HG02870 (cell line): ENCODE measurements around the gene RNF180.
"Not testable (repeated sequence)": the region's sequence is repeated elsewhere in the genome, so short reads cannot be mapped to it uniquely, and the experiment has no call there.

Experiments used
- ATAC-seq: cut with Tn5 transposase; IDR thresholded peaks from one replicate; pipeline ENCODE4 v1.9.1; 2021; ENCODE audit warnings: mild to moderate bottlenecking, moderate library complexity; ENCODE audit not compliant: unreplicated experiment

The RNF180 gene

DNA sequence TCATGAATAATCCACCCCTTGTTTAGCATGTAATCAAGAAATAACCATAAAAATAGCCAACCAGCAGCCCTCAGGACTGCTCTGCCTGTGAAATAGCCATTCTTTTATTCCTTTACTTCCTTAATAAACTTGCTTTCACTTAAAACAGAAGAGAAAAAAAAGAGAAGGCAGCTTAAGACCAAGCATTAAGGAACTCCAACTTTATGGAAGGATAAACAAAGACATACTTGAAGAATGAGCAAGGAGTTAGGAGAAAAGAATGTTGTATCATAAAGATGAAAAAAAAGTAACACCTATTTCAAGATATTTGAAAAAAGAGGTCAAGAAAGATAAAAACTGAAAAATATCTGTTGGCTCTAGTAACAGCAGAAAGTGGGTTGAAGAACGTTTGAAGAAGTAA is 107.6 kb downstream of the RNF180 start:
- ATAC-seq, result no peak

GRCh38 chr5:64285188-64286130 is 119.8 kb downstream of the RNF180 start:
- ATAC-seq, result no peak

DNA sequence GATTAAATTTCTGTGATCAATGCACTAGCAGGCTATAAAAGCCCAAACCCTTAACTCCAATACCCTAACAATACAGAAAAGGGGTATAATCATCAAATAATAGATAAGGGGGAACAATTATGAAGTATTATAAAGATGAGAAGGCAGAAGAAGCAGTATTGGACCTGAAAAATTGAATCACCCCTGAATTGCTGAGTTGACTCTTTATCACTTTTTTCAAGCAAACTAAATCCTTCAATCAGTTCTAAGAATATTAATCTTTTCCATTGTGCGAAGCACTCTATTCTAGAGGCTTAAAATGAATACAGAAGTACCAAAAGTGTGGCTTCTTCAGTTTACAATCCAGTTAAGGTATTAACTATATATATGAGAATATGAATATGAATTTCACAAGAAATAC is 120.7 kb downstream of the RNF180 start:
- no peak for ATAC-seq

DNA sequence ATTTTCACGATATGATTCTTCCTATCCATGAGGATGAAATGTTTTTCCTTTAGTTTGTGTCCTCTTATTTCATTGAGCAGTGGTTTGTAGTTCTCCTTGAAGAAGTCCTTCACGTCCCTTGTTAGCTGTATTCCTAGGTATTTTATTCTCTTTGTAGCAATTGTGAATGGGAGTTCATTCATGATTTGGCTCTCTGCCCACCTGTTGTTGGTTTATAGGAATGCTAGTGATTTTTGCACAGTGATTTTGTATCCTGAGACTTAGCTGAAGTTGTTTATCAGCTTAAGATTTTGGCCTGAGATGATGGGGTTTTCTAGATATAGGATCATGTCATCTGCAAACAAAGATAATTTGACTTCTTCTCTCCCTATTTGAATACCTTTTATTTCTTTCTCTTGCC is 122.9 kb downstream of the RNF180 start:
- not testable (repeated sequence) for ATAC-seq

DNA sequence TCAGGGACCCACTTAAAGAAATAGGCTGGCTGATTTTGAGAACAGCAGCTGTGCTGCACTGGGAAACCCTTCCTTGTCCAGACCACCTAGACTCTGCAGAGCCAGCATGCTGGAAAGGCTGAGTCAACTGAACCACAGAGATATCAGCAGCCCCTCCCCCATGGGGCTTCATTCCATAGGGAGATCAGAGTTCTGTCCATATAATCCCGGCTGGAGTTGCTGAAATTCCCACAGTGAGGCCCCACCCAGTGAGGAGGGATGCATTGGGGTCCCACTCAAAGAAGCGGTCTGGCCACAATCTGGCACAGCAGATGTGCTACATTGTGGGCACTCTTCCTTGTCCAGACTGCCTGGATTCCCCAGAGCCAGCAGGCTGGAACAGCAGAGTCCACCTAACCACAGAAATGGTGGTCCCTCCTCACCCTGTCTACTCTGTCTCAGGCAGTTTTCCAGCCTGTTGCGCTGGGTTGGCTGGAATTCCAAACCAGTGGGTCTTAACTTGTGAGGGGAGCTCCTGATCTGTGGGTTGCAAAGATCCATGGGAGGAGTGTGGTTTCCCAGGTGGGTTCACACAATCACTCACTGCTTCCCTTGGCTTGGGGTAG is 127.1 kb downstream of the RNF180 start:
- no peak for ATAC-seq

- no peak for ATAC-seq
Observed at GRCh38 chr5:64295101-64295500, 129.5 kb downstream of the RNF180 start.

GRCh38 chr5:64298586-64298985 is 132.9 kb downstream of the RNF180 start:
- ATAC-seq, result no peak

DNA sequence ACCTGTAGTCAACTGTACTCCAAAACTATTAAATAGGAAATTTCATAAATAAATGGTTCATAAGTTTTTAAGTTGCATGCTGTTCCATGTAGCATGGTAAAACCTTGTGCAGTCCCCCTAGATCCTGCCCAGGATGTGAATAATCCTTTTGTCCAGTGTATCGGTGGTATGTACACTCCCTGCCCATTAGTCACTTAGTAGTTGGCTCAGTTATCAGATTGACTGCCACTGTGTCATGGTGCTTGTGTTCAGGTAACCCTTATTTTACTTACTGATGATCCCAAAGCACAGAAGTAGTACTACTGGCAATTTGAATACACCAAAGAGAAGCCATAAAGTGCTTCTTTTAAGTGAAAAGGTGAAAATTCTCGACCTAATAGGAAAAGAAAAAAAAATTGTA is 134.2 kb downstream of the RNF180 start:
- ATAC-seq, result no peak

DNA sequence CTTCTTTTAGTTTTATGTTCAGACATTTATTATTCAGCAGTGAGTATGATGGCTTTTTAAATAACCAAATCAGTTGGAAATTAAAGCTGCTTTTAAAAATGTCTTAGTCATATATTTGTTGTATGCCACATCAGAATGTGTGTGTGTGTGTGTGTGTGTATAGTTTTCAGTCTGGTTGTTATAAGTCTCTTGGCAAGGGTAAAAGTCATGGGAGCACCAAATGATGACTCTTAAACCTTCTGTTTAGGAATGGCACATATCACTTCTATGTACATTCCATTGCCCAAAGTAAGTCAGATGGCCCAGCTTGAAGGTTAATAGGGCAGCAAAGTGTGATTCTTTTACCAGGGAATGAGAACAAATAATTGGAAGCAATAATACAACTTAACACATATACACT is 135.9 kb downstream of the RNF180 start:
- ATAC-seq, result no peak

DNA sequence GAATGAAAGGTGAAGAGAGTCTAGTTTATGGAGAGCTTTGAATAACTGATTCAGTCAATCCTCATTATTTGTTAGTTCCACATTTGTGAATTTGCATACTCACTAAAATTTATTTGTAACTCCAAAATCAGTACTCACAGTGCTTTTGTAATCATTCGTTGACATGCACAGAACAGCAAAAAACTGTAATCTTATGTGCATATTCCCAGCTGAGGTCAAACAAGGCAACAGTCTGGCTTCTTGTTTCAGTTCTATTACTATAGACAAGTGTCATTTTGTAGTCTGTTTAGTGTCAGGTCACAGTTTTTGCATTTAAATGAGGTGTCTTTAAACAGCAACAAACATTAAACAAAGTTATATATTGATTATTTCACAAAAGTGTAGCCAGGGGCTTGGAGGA is 142.5 kb downstream of the RNF180 start:
- ATAC-seq, result no peak

- no peak for ATAC-seq
Observed at GRCh38 chr5:64312491-64312890, 146.8 kb downstream of the RNF180 start.

- ATAC-seq, result no peak
Observed at GRCh38 chr5:64315778-64316177, 150.1 kb downstream of the RNF180 start.

DNA sequence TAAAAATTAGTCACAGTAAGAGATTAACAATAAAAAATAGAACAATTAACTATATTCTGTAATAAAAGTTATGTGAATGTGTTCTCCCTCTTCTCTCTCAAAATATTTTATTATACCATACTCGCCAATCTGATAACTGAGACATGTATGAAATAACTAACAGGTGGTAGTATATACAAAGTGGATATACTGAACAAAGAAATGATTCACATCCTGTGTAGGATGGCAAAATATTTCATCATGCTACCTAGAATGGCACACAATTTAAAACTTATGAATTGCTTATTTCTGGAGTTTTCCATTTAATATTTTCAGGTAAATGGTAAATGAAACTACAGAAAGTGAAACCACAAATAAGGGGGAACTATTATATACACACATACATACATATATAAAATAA is 152.5 kb downstream of the RNF180 start:
- no peak for ATAC-seq

DNA sequence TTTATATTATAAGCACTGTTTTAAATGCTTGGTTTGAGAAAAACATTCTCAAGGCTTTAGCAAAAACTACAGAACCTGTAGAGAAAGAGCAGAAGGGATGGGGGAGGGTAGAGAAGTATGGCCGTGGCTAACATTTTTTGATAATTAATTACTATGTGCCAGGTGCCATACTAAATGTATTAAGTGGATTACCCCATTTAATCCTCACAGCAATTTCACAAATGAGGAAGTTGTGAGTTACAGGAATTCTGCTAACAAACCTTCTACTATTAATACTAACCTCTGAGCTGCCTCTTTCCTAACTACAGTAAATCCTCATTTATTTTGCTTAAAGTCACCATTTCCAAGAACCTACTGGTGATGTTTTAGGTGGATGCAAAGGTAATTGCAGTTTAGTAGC is 157.9 kb downstream of the RNF180 start:
- no peak for ATAC-seq

DNA sequence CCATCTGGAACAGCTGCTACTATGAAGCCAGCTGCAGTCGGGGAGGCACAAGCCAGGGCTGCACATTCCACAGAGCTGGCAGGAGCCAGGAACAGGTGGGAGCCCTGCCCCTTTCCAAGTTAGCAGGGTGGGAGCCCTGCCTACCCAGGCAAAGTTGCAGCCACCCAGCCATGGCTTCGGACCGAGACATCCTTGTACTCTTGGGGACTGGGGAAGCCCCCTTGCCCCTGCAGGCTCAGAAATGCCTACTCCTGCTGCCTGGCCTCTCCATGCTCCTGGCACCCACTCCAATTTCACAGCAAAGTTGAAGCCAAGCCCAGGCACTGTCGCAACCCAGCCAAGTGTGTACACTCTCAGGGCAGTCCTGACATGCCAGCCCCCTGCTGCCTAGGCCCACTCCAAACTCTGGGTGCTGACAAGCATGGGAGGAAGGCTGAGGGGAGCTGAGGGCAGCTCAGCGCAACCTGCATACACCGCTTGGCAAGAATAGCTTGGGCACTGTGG is 165.1 kb downstream of the RNF180 start:
- ATAC-seq, result no peak

DNA sequence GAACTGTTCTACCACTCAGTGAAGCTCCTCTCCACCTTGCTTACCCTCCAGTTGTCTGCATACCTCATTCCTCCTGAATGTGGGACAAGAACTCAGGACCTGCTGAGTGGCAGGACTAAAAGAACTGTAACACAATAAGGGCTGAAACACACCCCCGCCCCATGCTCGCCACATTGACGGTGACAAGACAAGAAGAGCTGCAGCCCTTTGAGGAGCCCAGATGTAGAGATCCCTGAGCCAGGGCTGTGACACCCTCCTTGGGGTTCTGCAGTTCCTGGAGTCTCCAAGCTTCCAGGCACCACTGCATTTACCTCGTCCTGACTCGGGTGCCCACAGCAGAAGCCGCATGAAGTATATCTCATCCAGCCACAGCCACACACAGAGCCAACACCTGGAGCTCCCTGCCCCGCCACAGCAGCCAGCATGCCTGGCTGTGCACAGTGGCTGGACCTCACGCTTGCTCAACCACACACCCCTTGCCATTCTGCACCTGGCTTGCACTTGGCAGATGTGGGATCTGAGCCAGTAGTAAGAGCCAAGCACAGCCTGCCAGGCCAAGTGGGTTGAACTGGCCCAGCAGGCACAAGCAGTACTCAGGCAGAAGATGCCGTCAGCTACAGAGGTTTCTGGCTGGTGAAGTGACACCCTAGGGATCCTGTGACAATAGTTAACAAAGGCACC is 166.1 kb downstream of the RNF180 start:
- no peak for ATAC-seq

- ATAC-seq, result no peak
Observed at GRCh38 chr5:64333886-64334285, 168.2 kb downstream of the RNF180 start.

DNA sequence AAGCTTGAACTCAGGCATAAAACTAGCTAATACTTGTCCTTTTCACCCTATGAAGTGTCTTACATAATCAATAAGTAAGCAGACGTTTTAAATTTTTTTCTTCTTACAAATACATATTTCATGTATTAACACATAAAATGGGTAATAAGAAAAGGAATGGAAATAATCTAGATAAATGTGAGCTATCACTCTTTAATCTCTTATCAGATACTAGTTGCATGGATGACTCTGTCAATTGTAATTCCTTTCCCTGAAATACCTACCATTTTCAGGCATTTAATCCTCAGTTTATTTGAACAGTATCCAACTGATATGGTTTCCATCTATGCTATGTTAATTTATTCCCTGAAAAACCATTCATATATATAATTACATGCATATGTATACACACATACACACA is 174.1 kb downstream of the RNF180 start:
- no peak for ATAC-seq

DNA sequence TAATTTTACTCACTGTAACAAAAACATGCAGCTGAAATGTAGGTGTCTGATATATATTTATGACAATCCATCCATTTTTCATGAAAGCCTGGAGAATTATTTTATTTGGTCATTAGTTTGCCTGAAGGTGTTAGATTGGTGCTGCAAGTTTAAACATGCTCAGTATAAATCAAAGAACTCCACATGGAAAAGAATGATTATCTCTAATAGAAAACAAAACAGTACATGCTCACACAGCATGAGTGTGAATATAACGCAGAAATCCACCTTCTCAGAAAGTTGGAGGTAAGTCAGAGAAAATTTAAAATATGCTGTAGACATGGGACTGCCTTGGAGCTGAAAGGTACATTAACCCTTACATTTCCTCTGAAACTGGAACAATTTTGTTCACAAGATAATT is 174.7 kb downstream of the RNF180 start:
- no peak for ATAC-seq

- no peak for ATAC-seq
Observed at GRCh38 chr5:64341340-64341739, 175.7 kb downstream of the RNF180 start.

GRCh38 chr5:64344501-64344900 is 178.9 kb downstream of the RNF180 start:
- ATAC-seq, result no peak

- ATAC-seq, result no peak
Observed at GRCh38 chr5:64347309-64347708, 181.7 kb downstream of the RNF180 start.
